K562 (cell line): ENCODE data around the gene PTPRU. TPM values are rescaled to one million over a fixed set of nuclear protein-coding genes. Genes with fewer than 3 reads are reported as not detected.

Source experiments
- ATAC-seq: fragments of 200-7000 bp; cut with Tn5 transposase; 3 replicates; pipeline ENCODE4 v1.9.1; 2020; ENCODE audit warnings: moderate library complexity
- BruUV-seq: library from RNA; stranded (reverse); fragments of 400-500 nt; replicated peaks from 2 replicates; lab custom pipeline; 2021; lab: Mats Ljungman, UMichigan
- CTCF ChIA-PET: fragments of 300-600 bp; formaldehyde crosslinking; extraction: SDS; loops from one replicate; lab custom pipeline; 2021; ENCODE audit warnings: low intra/inter-chr PET ratio; lab: Yijun Ruan, JAX
- POLR2A ChIA-PET: fragments of 300-600, 350-650 bp; sonication (Branson Sonifier 250); formaldehyde crosslinking; extraction: SDS; loops from one replicate; lab custom pipeline; 2021; ENCODE audit warnings: antibody characterized with exemption, inconsistent platforms; lab: Yijun Ruan, JAX
- DNase-seq, 4 experiments: peaks; one replicate each; pipeline versions ENCODE4 v3.0.0 to v3.0.0-alpha.2; 2011 to 2018; ENCODE audit warnings: low spot score in 3 of 4, mixed read lengths in 3 of 4; ENCODE audit errors: extremely low read depth in 1 of 4
- FAIRE-seq: peaks from 2 replicates; lab custom pipeline; 2011; peaks lifted over from hg19 to GRCh38; lab: Jason Lieb, UNC
- H2AFZ ChIP-seq: 2 replicates; pipeline ENCODE4 v1.6.0; 2011; ENCODE audit warnings: low read depth, low read length, control low read depth, inconsistent platforms
- H3K27ac ChIP-seq: fragments of 200-600 bp; 3 replicates; pipeline ENCODE4 v1.8.0; 2011; ENCODE audit warnings: low read depth, mild to moderate bottlenecking, control low read depth, inconsistent platforms, low read length, moderate library complexity, mixed read lengths; ENCODE audit errors: extremely low read depth
- H3K27me3 ChIP-seq, 2 experiments: fragments of 300-600 bp in 1 of 2; 2 replicates in 1 of 2; 3 replicates in 1 of 2; pipeline versions ENCODE4 v1.6.0 to v1.8.0; 2011; ENCODE audit warnings: inconsistent platforms in 2 of 2, low read length in 2 of 2, mild to moderate bottlenecking in 1 of 2, mixed read lengths in 1 of 2, moderate library complexity in 1 of 2; ENCODE audit not compliant: control insufficient read depth in 2 of 2, insufficient read depth in 2 of 2
- H3K36me3 ChIP-seq: fragments of 300-600 bp; 3 replicates; pipeline ENCODE4 v1.8.0; 2011; ENCODE audit warnings: mild to moderate bottlenecking, low read length, inconsistent platforms; ENCODE audit not compliant: control insufficient read depth, insufficient read depth
- H3K4me1 ChIP-seq, 2 experiments: fragments of 200-600 bp in 1 of 2; replicated peaks in 1 of 2; 2 replicates in 1 of 2; 3 replicates in 1 of 2; pipeline versions ENCODE4 v1.5.1 to v1.8.0; 2011; ENCODE audit warnings: inconsistent platforms in 2 of 2, low read length in 2 of 2, mild to moderate bottlenecking in 1 of 2, mixed read lengths in 1 of 2, moderate library complexity in 1 of 2; ENCODE audit not compliant: control insufficient read depth in 2 of 2, insufficient read depth in 2 of 2
- H3K4me2 ChIP-seq: 2 replicates; pipeline ENCODE4 v1.6.1; 2011; ENCODE audit warnings: low read length, control low read depth, inconsistent platforms, mixed read lengths; ENCODE audit not compliant: insufficient read depth
- H3K4me3 ChIP-seq: fragments of 200-600 bp; sonication (generic), shearing (Covaris generic); 2 replicates; pipeline ENCODE4 v1.5.1; 2016; ENCODE audit warnings: control low read depth, inconsistent platforms
- H3K79me2 ChIP-seq: fragments of 200-600 bp; 3 replicates; pipeline ENCODE4 v1.8.0; 2011; ENCODE audit warnings: low read length, inconsistent platforms; ENCODE audit not compliant: control insufficient read depth, insufficient read depth
- H3K9ac ChIP-seq, 2 experiments: 2 replicates each; pipeline versions ENCODE4 v1.6.0 to v1.6.1; 2011; ENCODE audit warnings: low read depth in 2 of 2, low read length in 2 of 2, control low read depth in 1 of 2, inconsistent platforms in 1 of 2, mild to moderate bottlenecking in 1 of 2, mixed read lengths in 1 of 2; ENCODE audit not compliant: insufficient read depth in 1 of 2
- H3K9me1 ChIP-seq: one replicate; pipeline ENCODE4 v1.6.0; 2011; ENCODE audit warnings: inconsistent platforms, mild to moderate bottlenecking, low read length, moderate library complexity; ENCODE audit not compliant: control insufficient read depth, insufficient read depth
- H3K9me3 ChIP-seq: replicated peaks from 2 replicates; pipeline ENCODE4 v1.5.1; 2011; ENCODE audit warnings: low read depth, low read length, inconsistent platforms; ENCODE audit not compliant: control insufficient read depth, insufficient read depth
- H4K20me1 ChIP-seq: replicated peaks from 2 replicates; pipeline ENCODE4 v1.6.1; 2011; ENCODE audit warnings: low read length, inconsistent platforms, mixed read lengths; ENCODE audit not compliant: control insufficient read depth, insufficient read depth
- BCOR ChIP-seq: fragments of 450-650 bp; IDR thresholded peaks from 2 replicates; pipeline ENCODE4 v1.6.1; 2016
- CHD1 ChIP-seq: fragments of 200-600 bp; sonication (generic); IDR thresholded peaks from one replicate; pipeline ENCODE4 v1.6.1; 2012; ENCODE audit warnings: mild to moderate bottlenecking, moderate library complexity, low read length, inconsistent platforms
- CTBP1 ChIP-seq: fragments of 450-650 bp; IDR thresholded peaks from 2 replicates; pipeline ENCODE4 v1.6.1; 2016; ENCODE audit warnings: borderline replicate concordance
- CTCF ChIP-seq, 3 experiments: IDR thresholded peaks in 2 of 3; conservative IDR thresholded peaks in 1 of 3; 2 replicates each; pipeline ENCODE4 v1.5.1; 2011 to 2012; ENCODE audit warnings: low read length in 3 of 3, mild to moderate bottlenecking in 3 of 3, control low read depth in 2 of 3, improper control_type of control experiment in 1 of 3, inconsistent platforms in 1 of 3, low read depth in 1 of 3, mixed read lengths in 1 of 3, moderate library complexity in 1 of 3; ENCODE audit not compliant: insufficient read depth in 2 of 3
- GABPB2 ChIP-seq: fragments of 250-450 bp; sonication (Bioruptor Pico); conservative IDR thresholded peaks from 2 replicates; pipeline ENCODE4 v1.5.1; 2021; ENCODE audit warnings: mild to moderate bottlenecking
- HBP1 ChIP-seq: fragments of 450-650 bp; formaldehyde crosslinking; IDR thresholded peaks from 2 replicates; pipeline ENCODE4 v1.4.0; 2022; ENCODE audit warnings: missing genetic modification characterization
- HDGF ChIP-seq: fragments of 450-650 bp; IDR thresholded peaks from 2 replicates; pipeline ENCODE4 v1.6.1; 2016
- HMG20A ChIP-seq: fragments of 450-650 bp; formaldehyde crosslinking; conservative IDR thresholded peaks from 2 replicates; pipeline ENCODE4 v1.4.0; 2020; ENCODE audit warnings: mild to moderate bottlenecking, mixed read lengths
- KDM1A ChIP-seq, 2 experiments: fragments of 450-650 bp; IDR thresholded peaks; 2 replicates each; pipeline ENCODE4 v1.6.1; 2016; ENCODE audit warnings: mild to moderate bottlenecking in 2 of 2
- MAZ ChIP-seq, 2 experiments: fragments of 450-650 bp in 1 of 2; sonication (generic) in 1 of 2; formaldehyde crosslinking; IDR thresholded peaks in 1 of 2; conservative IDR thresholded peaks in 1 of 2; 2 replicates each; pipeline versions ENCODE4 v1.4.0 to v1.5.0; 2020; ENCODE audit warnings: mild to moderate bottlenecking in 1 of 2, missing genetic modification reagents in 1 of 2
- MBD2 ChIP-seq: sonication (generic); IDR thresholded peaks from 2 replicates; pipeline ENCODE4 v1.6.1; 2016; ENCODE audit warnings: low read depth, borderline replicate concordance
- NR2C2 ChIP-seq, 2 experiments: fragments of 200-800 bp in 1 of 2; sonication (Bioruptor generic) in 1 of 2; sonication (generic) in 1 of 2; formaldehyde crosslinking in 1 of 2; IDR thresholded peaks; 2 replicates each; pipeline versions ENCODE4 v1.6.1 to v1.8.0; 2016 to 2022; ENCODE audit warnings: mild to moderate bottlenecking in 1 of 2, missing compliant biosample characterization in 1 of 2, missing genetic modification characterization in 1 of 2, missing genetic modification reagents in 1 of 2
- PTRF ChIP-seq: fragments of 450-650 bp; IDR thresholded peaks from 2 replicates; pipeline ENCODE4 v1.6.1; 2016; ENCODE audit warnings: mild to moderate bottlenecking, missing genetic modification characterization, missing compliant biosample characterization
- PURB ChIP-seq: sonication (generic); formaldehyde crosslinking; IDR thresholded peaks from 2 replicates; pipeline ENCODE4 v1.9.0; 2021; ENCODE audit warnings: low read depth, mild to moderate bottlenecking, missing genetic modification reagents
- RAD21 ChIP-seq, 2 experiments: fragments of 250-450 bp in 1 of 2; fragments of 450-650 bp in 1 of 2; sonication (Bioruptor Pico) in 1 of 2; formaldehyde crosslinking in 1 of 2; IDR thresholded peaks in 1 of 2; conservative IDR thresholded peaks in 1 of 2; 2 replicates each; pipeline versions ENCODE4 v1.4.0 to v1.8.0; 2020 to 2022; ENCODE audit warnings: mild to moderate bottlenecking in 2 of 2, moderate library complexity in 1 of 2
- RBM25 ChIP-seq: fragments of 200-400 bp; formaldehyde crosslinking; IDR thresholded peaks from 2 replicates; pipeline ENCODE4 v1.6.1; 2018; ENCODE audit warnings: low read length, low read depth, moderate library complexity; ENCODE audit not compliant: severe bottlenecking
- SMARCA5 ChIP-seq: fragments of 450-650 bp; IDR thresholded peaks from 2 replicates; pipeline ENCODE4 v1.6.1; 2016
- SPI1 ChIP-seq: IDR thresholded peaks from 2 replicates; pipeline ENCODE4 v1.6.1; 2011; ENCODE audit warnings: low read depth, low read length, control low read depth, borderline replicate concordance
- ZEB2 ChIP-seq: fragments of 450-650 bp; IDR thresholded peaks from 2 replicates; pipeline ENCODE4 v1.6.1; 2016
- ZFP36 ChIP-seq: fragments of 150-350 bp; IDR thresholded peaks from 2 replicates; pipeline ENCODE4 v1.6.1; 2018; ENCODE audit warnings: low read length, low read depth; ENCODE audit not compliant: partially characterized antibody
- WGBS: fragments of 100-300 bp; shearing (Covaris generic); methylation state at CpG from one replicate; pipeline ENCODE4 v1.1.6; 2016; ENCODE audit warnings: low coverage, mixed read lengths; ENCODE audit not compliant: insufficient coverage; ENCODE audit errors: missing lambda C conversion rate; 5-methylcytosine and 5-hydroxymethylcytosine counted together
- in situ Hi-C: fragments of 300-500 bp; cut with MboI; formaldehyde crosslinking; loops from 4 replicates; pipeline ENCODE4 v1.15.0; 2018; ENCODE audit warnings: inconsistent platforms, mixed read lengths
- intact Hi-C: fragments of 100-400 bp; cut with micrococcal nuclease; formaldehyde crosslinking; loops from 2 replicates; pipeline ENCODE4 v1.14.2; 2022
- polyA plus RNA-seq, 8 experiments: library from polyadenylated mRNA; depleted of rRNA in 4 of 8; stranded (reverse) in 5 of 8; unstranded in 3 of 8; fragments of >200 nt; fragmentation: Nextera tagmentation in 2 of 8; fragmentation: Illumina TruSeq in 1 of 8; extraction: Ambion mirVana in 2 of 8; extraction: Trizol in 1 of 8; gene quantifications; 2 replicates each; pipeline versions ENCODE4 v1.2.1 to v1.2.3, GENCODE V29; 2011 to 2014; ENCODE audit warnings: inconsistent platforms in 1 of 8, missing spikeins in 1 of 8
- total RNA-seq, 7 experiments: library from RNA; depleted of rRNA in 6 of 7; stranded (reverse); fragments of >200 nt in 6 of 7; fragmentation: Illumina TruSeq in 2 of 7; extraction: Trizol in 2 of 7; gene quantifications; 2 replicates each; pipeline versions ENCODE4 v1.2.1 to v1.2.3, GENCODE V29; 2011 to 2021; ENCODE audit warnings: low replicate concordance in 1 of 7

The PTPRU gene
- total and polyA plus RNA-seq, 9 of the 15 experiments (the other 6 are each of a cell fraction or from before 2014, with no cell fraction given) = 0.01 to 2.9 (median 1.0) TPM

- Histone ChIP-seq H3K4me1 (peaks cover 0 to 10% of the 10 kb centered on the region in 2 experiments; a peak in 2 of 5 replicates), H3K27ac (no peak overlapping the region), H3K9me1 (no peaks in the 10 kb centered on the region), H3K27me3 (peaks cover 3 to 60% of the 10 kb centered on the region in 2 experiments; a peak in 2 of 5 replicates), H3K4me3 (no peak overlapping the region), H4K20me1 (0 out of 2 replicates have a peak, but pooled peaks cover 6% of the 10 kb centered on the region), H3K36me3 (no peaks in the 10 kb centered on the region), H3K9me3 (no peaks in the 10 kb centered on the region), H3K9ac (no peak overlapping the region), H3K4me2 (no peak overlapping the region), H2AFZ (no peak overlapping the region), H3K79me2 (no peaks in the 10 kb centered on the region)
- in situ Hi-C loops (no loop called here), intact Hi-C loops (no loop called here)
- CTCF ChIA-PET = interaction anchor here (0.6 to 0.7 kb wide), 2 partner anchors 69 to 70 kb away, joined by 3 to 4 read pairs; partner anchors contain the start of gene PTPRU
- no TSS peak for BruUV-seq
- peak; percentile 77 for ATAC-seq
- 0% methylated on average over 7 of the region's 7 CpGs for WGBS
- no peak for FAIRE-seq
- POLR2A ChIA-PET = interaction anchor here (1.0 kb wide), 1 partner anchor 25 kb away, joined by 3 read pairs; no protein-coding TSS in a partner anchor
- DNase-seq = peak in 1 of 4 experiments; percentile 17
- TF ChIP-seq KDM1A (IDR thresholded peaks at IDR 0.05) (peak; percentile 9 to 49; a peak in 1 of 4 replicates), ZEB2 (no peak), SMARCA5 (peak; percentile 50; the same call in 1 of the 2 replicates), MBD2 (no peak), HBP1 (no peak), CTCF (IDR thresholded peaks at IDR 0.05 in 2 of 3, conservative IDR thresholded peaks at IDR 0.05 in 1 of 3; ENCODE audit: insufficient read depth in 2 of 3, low read depth in 1 of 3, low read length in 3 of 3) (peak; percentile 19 to 43 (median 29); a peak in 3 of 6 replicates), HMG20A (CRISPR knock-in tag) (no peak), NR2C2 (CRISPR knock-in tag; IDR thresholded peaks at IDR 0.05) (no peak), NR2C2 (tag; IDR thresholded peaks at IDR 0.05) (no peak), HDGF (no peak), PURB (CRISPR knock-in tag) (no peak), CTBP1 (0 out of 2 replicates have a peak, but pooled peaks have one; percentile 30), CHD1 (no peak), GABPB2 (CRISPR knock-in tag) (no peak), MAZ (CRISPR knock-in tag; conservative IDR thresholded peaks at IDR 0.05 in 1 of 2, IDR thresholded peaks at IDR 0.05 in 1 of 2) (peak in 1 of 2 experiments; percentile 27; a peak in 1 of 4 replicates), SPI1 (no peak), BCOR (peak; percentile 61; the same call in 1 of the 2 replicates), PTRF (tag) (no peak), RBM25 (peak; percentile 66), RAD21 (CRISPR knock-in tag; conservative IDR thresholded peaks at IDR 0.05 in 1 of 2, IDR thresholded peaks at IDR 0.05 in 1 of 2) (peak in 1 of 2 experiments; percentile 52; a peak in 2 of 4 replicates), ZFP36 (peak; percentile 86)
These were observed 69.6 kb downstream of the PTPRU start for GRCh38 chr1:29305943-29306342.
